Fibroblast of pulmonary artery (primary cell): ENCODE data around the gene AFF3.

Experiments used
- DNase-seq: peaks from one replicate; pipeline ENCODE4 v3.0.0-alpha.2; 2010; ENCODE audit warnings: low read depth
- H3K4me3 ChIP-seq: replicated peaks from 2 replicates; pipeline ENCODE4 v1.5.1; 2011; ENCODE audit warnings: low read depth, mild to moderate bottlenecking, control low read depth, low read length, moderate library complexity
- CTCF ChIP-seq: IDR thresholded peaks from 2 replicates; pipeline ENCODE4 v1.5.1; 2011; ENCODE audit warnings: mild to moderate bottlenecking, control low read depth, low read length, inconsistent platforms; ENCODE audit errors: missing control alignments

AFF3 gene

DNA sequence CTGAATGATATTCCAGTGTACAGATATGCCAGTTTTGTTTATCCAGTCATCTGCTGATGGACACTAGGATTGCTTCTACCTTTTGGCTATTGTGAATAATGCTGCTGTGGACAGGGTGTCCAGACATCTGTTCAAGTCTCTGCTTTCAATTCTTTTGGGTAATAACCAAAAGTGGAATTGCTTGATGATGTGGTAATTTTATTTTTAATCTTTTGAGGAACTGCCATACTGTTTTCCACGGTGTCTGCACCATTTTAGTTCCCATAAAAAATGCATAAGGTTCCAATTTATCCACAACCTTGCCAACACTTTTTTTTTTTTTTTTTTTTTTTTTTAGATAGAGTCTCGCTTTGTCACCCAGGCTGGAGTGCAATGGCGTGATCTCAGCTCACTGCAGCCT, 510.7 kb downstream of the AFF3 start:
- H3K4me3 ChIP-seq: no peak overlapping the region
- DNase-seq: no peak
- TF ChIP-seq CTCF: no peak

GRCh38 chr2:99629320-99629719, 513.1 kb downstream of the AFF3 start:
- no peak for TF ChIP-seq CTCF
- no peak overlapping the region for H3K4me3 ChIP-seq
- DNase-seq: no peak

DNA sequence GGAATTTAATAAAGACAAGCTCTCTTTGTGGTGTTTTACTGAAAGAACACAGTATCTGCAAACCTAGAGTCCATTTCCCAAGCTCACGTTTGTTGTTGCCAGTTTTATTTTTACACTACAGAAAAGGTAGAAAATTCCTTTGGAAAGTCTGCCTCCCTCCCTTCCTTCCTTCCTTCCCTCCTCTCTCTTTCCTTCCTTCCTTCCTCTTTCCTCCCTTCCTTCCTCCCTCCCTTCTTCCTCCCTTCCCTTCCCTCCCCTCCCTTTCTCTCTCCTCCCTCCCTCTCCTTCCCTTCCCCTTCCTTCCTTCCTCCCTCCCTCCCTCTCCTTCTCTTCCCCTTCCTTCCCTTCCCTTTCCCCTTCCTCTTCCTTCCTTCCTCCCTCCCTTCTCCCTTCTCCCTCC, 516.2 kb downstream of the AFF3 start:
- TF ChIP-seq CTCF: no peak
- DNase-seq: no peak

DNA sequence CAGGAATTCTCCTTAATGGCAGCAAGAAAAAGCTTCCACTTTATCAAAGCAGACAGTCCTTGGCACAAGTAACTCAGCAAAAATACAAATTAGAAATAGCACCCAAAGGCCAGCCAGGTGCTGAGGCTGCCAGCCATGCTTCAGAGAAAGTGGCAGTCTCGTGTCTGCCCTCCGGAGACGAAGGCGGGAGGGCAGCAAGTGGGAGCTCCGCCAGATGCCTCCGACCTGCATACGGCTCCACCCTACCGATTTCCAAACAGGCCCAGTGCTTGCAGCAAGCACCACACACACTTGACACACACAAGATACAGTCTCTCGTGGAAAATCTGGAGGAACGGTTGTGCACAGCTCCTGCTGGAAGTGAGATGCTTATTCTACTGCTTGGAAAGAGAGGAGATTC, 517.7 kb downstream of the AFF3 start:
- no peak overlapping the region for H3K4me3 ChIP-seq
- TF ChIP-seq CTCF: no peak
- DNase-seq: no peak

More for the DNA sequence above, 516.2 kb downstream of the AFF3 start:
- H3K4me3 ChIP-seq: no peak overlapping the region

DNA sequence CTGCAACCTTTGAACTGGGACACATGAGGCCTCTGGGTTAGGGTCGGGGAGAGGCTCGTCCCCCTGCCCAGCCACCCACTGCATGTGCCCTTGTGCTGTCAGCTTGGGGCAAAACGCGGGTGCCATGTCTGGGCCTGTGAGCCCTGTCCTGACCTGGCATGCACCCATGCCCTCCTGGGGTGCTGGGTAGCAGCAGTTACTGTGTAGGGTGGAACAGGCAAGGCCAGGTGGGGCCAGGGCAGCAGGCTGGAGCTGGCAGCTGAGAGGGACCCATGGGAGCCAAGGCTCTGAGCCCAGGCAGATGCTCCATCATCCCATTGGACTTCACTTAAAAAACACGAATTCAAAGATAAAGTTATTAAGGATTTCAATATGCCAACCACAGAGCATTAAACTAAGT, 518.8 kb downstream of the AFF3 start:
- no peak for TF ChIP-seq CTCF
- no peak overlapping the region for H3K4me3 ChIP-seq
- DNase-seq: no peak

DNA sequence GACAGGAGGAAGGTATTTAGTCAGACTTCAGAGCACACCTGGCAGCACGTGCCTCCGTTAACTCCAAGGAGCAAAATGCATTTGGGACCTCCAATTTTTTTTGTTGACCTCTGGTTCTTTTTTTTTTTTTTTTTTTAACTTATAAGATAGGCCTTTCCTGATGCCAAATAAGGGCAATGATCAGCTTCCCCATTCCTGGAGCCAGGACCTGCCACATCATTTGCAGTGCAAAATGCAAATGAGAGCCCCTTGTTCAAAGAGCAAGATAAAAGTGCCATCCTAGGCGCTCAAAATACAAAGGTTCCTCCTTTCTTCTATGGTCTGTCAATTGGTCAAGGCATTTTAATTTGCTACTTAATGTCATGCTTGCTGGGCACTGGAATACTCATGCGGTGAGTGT, 519.4 kb downstream of the AFF3 start:
- no peak for DNase-seq
- H3K4me3 ChIP-seq: no peak overlapping the region
- no peak for TF ChIP-seq CTCF

- no peak overlapping the region for H3K4me3 ChIP-seq
- no peak for DNase-seq
- TF ChIP-seq CTCF: no peak
Measured at GRCh38 chr2:99622534-99622933, 519.9 kb downstream of the AFF3 start.
